ENCODE results near the gene C9orf153. TPM values are rescaled to one million over a fixed set of nuclear protein-coding genes. Genes with fewer than 3 reads are reported as not detected.

The C9orf153 gene
- total RNA-seq, 2 donors from 2014 or later, result 0.68 to 0.92 TPM

DNA sequence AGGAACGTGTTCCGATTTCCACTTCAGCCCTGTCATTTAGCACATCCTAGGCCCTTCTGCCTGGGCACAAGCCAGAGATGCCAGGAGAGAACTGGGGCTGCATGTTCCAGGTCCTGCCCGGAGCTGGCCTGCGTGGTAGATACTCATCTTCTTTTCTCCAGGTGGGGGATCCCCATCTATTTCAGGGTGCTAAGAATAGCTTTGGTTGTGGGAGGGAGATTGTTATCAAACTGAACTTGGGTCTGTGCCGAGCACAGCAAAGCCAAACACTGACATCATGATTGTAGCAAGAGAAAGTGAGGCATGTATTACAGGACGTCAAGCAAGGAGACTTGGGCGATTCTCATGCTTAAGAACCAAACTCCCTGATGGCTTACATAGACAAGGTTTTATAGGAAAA is 18.2 kb downstream of the C9orf153 start:
- no peak overlapping the region for H3K4me3 ChIP-seq
- no peak for ATAC-seq (ENCODE audit: insufficient number of reproducible peaks, low FRiP score, low read depth)
- H3K9me3 ChIP-seq, result no peaks in the 10 kb centered on the region
- H3K4me1 ChIP-seq (ENCODE audit: control insufficient read depth in 1 of 2, low read depth in 2 of 2), result no peaks in the 10 kb centered on the region
- no peak for DNase-seq (ENCODE audit: low spot score)
- H3K36me3 ChIP-seq, result no peaks in the 10 kb centered on the region
- TF ChIP-seq, protein P1, sequence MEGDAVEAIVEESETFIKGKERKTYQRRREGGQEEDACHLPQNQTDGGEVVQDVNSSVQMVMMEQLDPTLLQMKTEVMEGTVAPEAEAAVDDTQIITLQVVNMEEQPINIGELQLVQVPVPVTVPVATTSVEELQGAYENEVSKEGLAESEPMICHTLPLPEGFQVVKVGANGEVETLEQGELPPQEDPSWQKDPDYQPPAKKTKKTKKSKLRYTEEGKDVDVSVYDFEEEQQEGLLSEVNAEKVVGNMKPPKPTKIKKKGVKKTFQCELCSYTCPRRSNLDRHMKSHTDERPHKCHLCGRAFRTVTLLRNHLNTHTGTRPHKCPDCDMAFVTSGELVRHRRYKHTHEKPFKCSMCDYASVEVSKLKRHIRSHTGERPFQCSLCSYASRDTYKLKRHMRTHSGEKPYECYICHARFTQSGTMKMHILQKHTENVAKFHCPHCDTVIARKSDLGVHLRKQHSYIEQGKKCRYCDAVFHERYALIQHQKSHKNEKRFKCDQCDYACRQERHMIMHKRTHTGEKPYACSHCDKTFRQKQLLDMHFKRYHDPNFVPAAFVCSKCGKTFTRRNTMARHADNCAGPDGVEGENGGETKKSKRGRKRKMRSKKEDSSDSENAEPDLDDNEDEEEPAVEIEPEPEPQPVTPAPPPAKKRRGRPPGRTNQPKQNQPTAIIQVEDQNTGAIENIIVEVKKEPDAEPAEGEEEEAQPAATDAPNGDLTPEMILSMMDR (IDR thresholded peaks at IDR 0.05), result no peak
- H3K27ac ChIP-seq, result no peak overlapping the region
- H3K27me3 ChIP-seq (replicated peaks; ENCODE audit: insufficient read depth), result no peaks in the 10 kb centered on the region

DNA sequence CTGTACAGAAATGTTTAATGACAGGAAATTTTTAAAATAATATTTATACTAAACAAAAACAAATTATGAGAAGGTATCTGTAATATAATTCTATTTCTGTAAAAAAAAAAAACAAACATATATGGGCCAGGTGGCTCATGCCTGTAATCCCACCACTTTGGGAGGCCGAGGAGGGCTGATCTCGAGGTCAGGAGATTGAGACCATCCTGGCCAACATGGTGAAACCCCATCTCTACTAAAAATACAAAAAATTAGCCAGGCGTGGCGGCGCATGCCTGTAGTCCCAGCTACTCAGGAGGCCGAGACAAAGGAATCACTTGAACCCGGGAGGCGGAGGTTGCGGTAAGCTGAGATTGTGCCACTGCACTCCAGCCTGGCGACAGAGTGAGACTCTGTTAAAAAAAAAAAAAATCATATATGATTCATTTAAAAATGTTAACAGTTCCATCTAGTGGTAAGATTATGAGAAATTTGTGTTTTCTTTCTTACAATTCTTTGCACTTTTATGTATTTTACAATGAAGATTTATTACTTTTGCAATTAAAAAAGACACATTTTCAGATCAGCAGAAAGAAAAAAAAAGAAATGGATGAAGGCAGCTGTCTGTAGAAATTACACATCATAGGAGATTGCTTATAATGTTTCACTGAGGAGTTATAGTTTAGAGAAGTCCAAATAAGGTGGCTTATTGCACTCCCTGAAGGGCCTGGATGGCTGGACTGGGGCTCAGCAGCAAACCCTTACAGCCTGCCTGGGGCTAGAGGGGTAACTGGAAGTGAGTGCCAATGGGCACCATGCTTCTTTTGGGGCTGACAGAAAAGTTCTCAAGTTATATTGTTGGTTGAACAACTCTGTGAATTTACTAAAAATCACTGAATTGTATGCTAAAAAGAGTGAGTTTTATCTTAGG is 20.3 kb downstream of the C9orf153 start:
- H3K9me3 ChIP-seq, result no peaks in the 10 kb centered on the region
- TF ChIP-seq, protein P1 (IDR thresholded peaks at IDR 0.05), result no peak
- H3K4me3 ChIP-seq, result no peak overlapping the region
- DNase-seq (ENCODE audit: low spot score) (no peak), ATAC-seq (ENCODE audit: insufficient number of reproducible peaks, low FRiP score, low read depth) (no peak)
- no peak overlapping the region for H3K27ac ChIP-seq
- H3K27me3 ChIP-seq (replicated peaks; ENCODE audit: insufficient read depth), result no peaks in the 10 kb centered on the region
- no peaks in the 10 kb centered on the region for H3K4me1 ChIP-seq (ENCODE audit: control insufficient read depth in 1 of 2, low read depth in 2 of 2)
- no peaks in the 10 kb centered on the region for H3K36me3 ChIP-seq

DNA sequence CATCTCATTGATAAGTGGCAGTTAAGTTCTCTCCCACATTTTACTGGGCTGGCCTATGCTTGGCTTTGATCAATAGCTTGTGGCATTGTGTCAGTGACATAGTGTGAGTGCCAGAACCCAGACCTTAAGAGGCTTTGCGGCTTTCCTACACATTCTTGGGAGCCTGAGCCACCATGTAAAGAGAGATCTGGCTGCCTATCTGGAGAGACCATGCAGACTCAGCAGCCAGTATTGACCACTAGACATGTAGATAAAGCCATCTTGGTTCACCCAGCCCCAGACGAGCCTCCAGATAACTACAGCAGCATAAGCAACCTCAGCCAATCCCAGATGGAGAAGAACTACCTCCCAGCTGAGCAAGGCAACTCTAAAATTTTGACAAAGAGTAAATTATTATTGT is 28.6 kb downstream of the C9orf153 start:
- Histone ChIP-seq H3K27ac (no peak overlapping the region), H3K36me3 (no peaks in the 10 kb centered on the region), H3K4me3 (no peak overlapping the region), H3K27me3 (replicated peaks; ENCODE audit: insufficient read depth) (no peaks in the 10 kb centered on the region), H3K9me3 (no peaks in the 10 kb centered on the region), H3K4me1 (ENCODE audit: control insufficient read depth in 1 of 2, low read depth in 2 of 2) (no peaks in the 10 kb centered on the region)
- TF ChIP-seq, protein P1 (IDR thresholded peaks at IDR 0.05), result no peak
- ATAC-seq (ENCODE audit: insufficient number of reproducible peaks, low FRiP score, low read depth), result no peak
- no peak for DNase-seq (ENCODE audit: low spot score)

DNA sequence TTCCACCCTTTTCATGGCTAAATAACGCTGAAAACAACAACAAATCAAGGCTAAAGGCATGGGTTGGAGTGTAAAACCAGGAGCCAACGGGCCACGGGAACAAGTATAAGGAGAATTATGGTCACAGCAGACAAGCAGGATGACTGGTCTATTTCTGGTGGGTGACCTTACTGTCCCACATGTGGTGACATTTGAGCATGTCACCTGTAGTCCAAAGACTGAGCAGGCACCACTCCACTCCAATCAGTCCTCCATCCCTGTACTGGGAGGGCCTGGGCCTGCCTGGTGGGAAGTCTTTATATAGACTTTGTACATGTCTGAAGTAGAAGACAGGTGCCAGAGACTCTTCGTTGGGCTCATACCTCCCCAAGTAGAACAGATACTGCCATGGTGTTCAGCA is 36.8 kb downstream of the C9orf153 start:
- ATAC-seq (ENCODE audit: insufficient number of reproducible peaks, low FRiP score, low read depth) (no peak), DNase-seq (ENCODE audit: low spot score) (no peak)
- Histone ChIP-seq H3K4me3 (no peak overlapping the region), H3K27me3 (replicated peaks; ENCODE audit: insufficient read depth) (no peaks in the 10 kb centered on the region), H3K36me3 (no peaks in the 10 kb centered on the region), H3K9me3 (no peaks in the 10 kb centered on the region), H3K4me1 (ENCODE audit: control insufficient read depth in 1 of 2, low read depth in 2 of 2) (no peaks in the 10 kb centered on the region), H3K27ac (no peak overlapping the region)
- TF ChIP-seq, protein P1 (IDR thresholded peaks at IDR 0.05), result no peak

DNA sequence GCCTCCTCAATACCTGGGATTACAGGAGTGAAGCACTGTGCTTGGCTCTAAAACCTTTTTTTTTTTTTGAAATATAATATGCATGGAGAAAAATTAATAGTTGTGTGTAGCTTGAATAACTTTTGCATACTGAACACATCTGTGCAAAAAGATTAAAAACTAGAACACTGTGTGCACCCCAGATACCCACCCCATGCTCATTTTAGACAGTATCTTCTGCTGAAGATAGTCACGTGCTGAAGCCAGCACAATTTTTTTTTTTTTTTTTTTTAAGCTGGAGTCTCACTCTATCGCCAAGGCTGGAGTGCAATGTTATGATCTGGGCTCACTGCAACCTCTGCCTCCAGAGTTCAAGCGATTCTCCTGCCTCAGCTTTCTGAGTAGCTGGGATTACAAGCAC is 39.9 kb downstream of the C9orf153 start:
- ATAC-seq (ENCODE audit: insufficient number of reproducible peaks, low FRiP score, low read depth) (no peak), DNase-seq (ENCODE audit: low spot score) (no peak)
- H3K36me3 ChIP-seq, result no peaks in the 10 kb centered on the region
- TF ChIP-seq, protein P1 (IDR thresholded peaks at IDR 0.05), result no peak
- H3K27ac ChIP-seq, result no peak overlapping the region
- no peak overlapping the region for H3K4me3 ChIP-seq
- no peaks in the 10 kb centered on the region for H3K9me3 ChIP-seq
- no peaks in the 10 kb centered on the region for H3K4me1 ChIP-seq (ENCODE audit: control insufficient read depth in 1 of 2, low read depth in 2 of 2)
- H3K27me3 ChIP-seq (replicated peaks; ENCODE audit: insufficient read depth), result no peaks in the 10 kb centered on the region
